Neuron (in vitro differentiated cells): ENCODE results near the gene CA10.

Experiments
- H2AFZ ChIP-seq: one replicate; pipeline ENCODE4 v1.6.1; 2013; ENCODE audit warnings: low read depth, mild to moderate bottlenecking, inconsistent platforms, low read length, moderate library complexity
- H3K27me3 ChIP-seq: one replicate; pipeline ENCODE4 v1.6.1; 2013; ENCODE audit warnings: low read length; ENCODE audit not compliant: insufficient read depth
- H3K36me3 ChIP-seq: one replicate; pipeline ENCODE4 v1.6.1; 2013; ENCODE audit warnings: low read length; ENCODE audit not compliant: insufficient read depth
- H3K4me1 ChIP-seq: one replicate; pipeline ENCODE4 v1.6.1; 2013; ENCODE audit warnings: low read length; ENCODE audit not compliant: insufficient read depth
- H3K4me3 ChIP-seq: 2 replicates; pipeline ENCODE4 v1.5.1; 2013; ENCODE audit warnings: mild to moderate bottlenecking, low read length, moderate library complexity
- H3K9me3 ChIP-seq: one replicate; pipeline ENCODE4 v1.6.1; 2013; ENCODE audit warnings: low read length

Gene CA10

DNA sequence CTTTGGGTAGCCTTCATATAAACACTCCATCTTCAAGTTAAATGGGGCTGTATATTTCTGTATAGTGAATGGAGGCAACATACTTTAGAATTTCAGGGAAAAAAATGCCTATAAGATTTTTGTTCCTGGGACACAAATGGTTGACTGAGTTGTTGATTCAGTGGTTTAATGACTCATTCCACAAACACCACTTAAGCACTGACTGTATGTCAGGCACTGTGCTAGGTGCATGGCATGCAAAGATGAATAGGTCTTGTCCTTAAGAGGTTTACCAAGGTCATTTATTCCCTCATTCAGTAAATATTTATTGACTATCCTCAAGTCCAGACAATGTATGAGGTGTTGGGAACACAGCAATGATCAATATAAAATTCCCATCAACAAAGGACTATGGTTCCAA, 417.1 kb downstream of the CA10 start:
- H3K4me3 ChIP-seq: no peak overlapping the region
- H3K4me1 ChIP-seq: peaks cover 2% of the 10 kb centered on the region
- no peaks in the 10 kb centered on the region for H3K9me3 ChIP-seq
- H3K36me3 ChIP-seq: no peaks in the 10 kb centered on the region
- H2AFZ ChIP-seq: no peak overlapping the region
- no peaks in the 10 kb centered on the region for H3K27me3 ChIP-seq

DNA sequence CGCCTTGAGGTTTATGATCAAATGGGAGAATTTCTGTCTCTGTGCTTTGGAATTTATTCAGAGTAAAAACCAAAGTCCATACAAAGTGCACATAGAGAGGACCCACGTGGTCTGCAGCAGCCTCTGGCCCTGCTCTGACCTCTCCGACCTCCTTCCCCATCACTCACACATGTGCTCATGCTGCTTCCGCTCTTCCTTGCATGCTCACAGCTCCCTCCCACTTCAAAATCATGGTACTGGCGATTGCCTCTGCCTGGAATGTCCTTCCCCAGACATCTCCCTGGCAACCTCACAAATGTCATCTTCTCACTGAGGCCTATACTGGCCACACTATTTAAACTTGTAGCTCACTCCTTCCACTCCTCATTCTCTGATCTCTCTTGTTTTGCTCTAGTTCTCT, 418.0 kb downstream of the CA10 start:
- Histone ChIP-seq H2AFZ (no peak overlapping the region), H3K4me1 (peaks cover 2% of the 10 kb centered on the region), H3K4me3 (no peak overlapping the region), H3K9me3 (no peaks in the 10 kb centered on the region), H3K27me3 (no peaks in the 10 kb centered on the region), H3K36me3 (no peaks in the 10 kb centered on the region)

DNA sequence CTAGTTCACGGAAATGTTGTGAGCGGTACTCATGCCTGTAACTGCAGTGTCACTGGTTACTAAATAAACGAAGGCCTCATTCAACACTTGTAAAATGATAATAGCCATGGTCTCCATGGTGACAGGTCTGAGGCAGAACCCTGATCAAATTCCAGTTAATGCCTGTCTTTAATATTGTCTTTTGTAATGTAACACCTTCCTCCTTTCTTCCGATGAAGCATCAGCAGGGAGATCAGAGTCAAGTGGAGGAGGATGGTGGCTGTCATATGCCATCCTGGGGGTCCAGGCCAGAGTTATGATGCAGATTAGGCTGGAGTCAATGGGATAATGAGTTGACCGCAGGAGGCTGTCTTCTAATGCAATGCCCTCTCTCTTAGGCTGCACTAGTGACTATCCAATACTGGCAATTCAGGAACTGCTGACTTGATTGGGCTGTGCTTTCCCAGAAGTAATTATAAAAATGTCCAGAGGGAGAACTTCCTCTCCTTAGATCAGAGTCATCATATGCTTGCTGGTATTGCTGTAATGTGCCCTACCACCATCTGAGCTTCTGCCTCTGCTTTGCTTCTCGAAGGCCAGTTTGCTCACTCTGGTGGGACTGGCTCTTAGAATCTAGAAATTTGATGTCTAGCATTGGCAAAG, 419.1 kb downstream of the CA10 start:
- Histone ChIP-seq H3K4me1 (peaks cover 2% of the 10 kb centered on the region), H3K4me3 (no peak overlapping the region), H3K36me3 (no peaks in the 10 kb centered on the region), H2AFZ (no peak overlapping the region), H3K9me3 (no peaks in the 10 kb centered on the region), H3K27me3 (no peaks in the 10 kb centered on the region)

DNA sequence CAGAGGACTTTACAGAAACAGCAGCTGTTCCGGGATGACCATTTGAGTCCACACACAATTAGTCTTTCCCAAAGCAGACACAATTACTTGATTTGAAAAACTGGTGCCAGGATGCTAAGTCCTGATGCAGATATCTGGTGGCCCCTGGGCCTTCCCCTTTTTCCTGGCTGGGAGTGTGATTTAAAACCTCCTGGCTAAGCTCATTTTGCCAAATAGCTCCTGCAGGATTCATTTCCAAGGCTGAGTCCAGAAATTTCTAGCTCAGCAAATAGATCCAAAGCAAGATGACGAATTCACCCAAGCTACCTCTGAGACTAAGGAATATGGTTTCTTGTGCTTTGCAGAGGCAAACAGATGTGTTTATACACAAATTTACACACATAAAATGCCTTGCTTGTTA, 422.2 kb downstream of the CA10 start:
- Histone ChIP-seq H3K36me3 (no peaks in the 10 kb centered on the region), H3K4me1 (peaks cover 2% of the 10 kb centered on the region), H3K27me3 (no peaks in the 10 kb centered on the region), H3K9me3 (no peaks in the 10 kb centered on the region), H3K4me3 (no peak overlapping the region), H2AFZ (no peak overlapping the region)

DNA sequence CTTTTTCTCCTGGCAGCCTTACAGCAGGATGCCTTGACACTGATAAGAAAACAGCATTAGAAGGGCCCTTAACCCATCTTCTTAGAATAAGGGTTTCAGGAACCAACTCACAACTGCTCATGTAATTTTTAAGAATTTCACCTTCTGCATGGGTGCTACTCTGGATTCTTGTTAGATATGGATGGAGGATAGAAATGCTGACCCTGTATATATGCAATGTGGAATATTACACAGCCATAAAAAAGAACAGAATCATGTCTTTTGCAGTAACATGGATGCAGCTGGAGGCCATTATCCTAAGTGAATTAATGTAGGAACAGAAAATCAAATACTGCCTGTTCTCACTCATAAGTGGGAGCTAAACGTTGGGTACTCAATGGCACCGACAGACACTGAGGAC, 423.5 kb downstream of the CA10 start:
- no peak overlapping the region for H3K4me3 ChIP-seq
- no peaks in the 10 kb centered on the region for H3K9me3 ChIP-seq
- H3K27me3 ChIP-seq: no peaks in the 10 kb centered on the region
- H3K4me1 ChIP-seq: no peaks in the 10 kb centered on the region
- H3K36me3 ChIP-seq: no peaks in the 10 kb centered on the region
- H2AFZ ChIP-seq: no peak overlapping the region

DNA sequence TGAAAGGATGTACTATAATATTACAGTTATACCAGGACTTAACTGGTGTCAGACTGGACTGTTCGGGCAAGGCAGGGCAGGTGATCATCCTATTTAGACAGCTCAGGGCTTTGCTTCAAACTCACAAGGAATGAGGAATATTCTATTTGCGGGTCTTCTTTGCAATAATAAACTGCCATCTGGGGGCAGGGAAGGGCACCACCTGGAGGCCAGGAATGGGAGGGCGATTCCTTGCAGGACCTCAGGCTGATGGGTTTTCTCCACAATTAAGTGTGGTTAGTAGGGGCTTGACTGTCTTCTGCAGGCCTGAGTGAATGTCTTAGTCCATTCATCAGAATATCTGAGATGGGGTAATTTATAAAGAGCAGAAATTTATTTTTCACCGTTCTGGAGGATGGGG, 424.1 kb downstream of the CA10 start:
- H3K36me3 ChIP-seq: no peaks in the 10 kb centered on the region
- H2AFZ ChIP-seq: no peak overlapping the region
- no peaks in the 10 kb centered on the region for H3K4me1 ChIP-seq
- no peaks in the 10 kb centered on the region for H3K27me3 ChIP-seq
- no peaks in the 10 kb centered on the region for H3K9me3 ChIP-seq
- H3K4me3 ChIP-seq: no peak overlapping the region

DNA sequence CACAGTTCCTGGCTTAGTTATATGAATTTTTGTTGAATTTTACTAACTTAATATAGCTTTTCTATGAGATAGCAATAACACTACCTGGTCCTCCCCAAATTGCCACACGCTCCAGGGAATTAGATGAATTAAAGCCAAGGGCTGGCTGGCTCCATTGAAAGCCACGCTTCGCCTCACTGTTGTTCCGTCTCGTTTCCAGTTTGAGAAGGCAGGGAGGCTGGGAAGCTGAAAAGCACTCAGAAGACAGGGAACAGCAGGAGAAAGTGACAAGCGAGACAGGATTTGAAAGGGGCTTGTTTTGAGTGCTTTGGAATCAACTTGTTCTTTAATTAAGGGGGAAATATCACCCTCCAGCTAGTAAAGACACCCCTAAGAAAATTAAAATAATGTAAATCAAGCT, 425.3 kb downstream of the CA10 start:
- Histone ChIP-seq H3K9me3 (no peaks in the 10 kb centered on the region), H3K4me1 (no peaks in the 10 kb centered on the region), H3K4me3 (no peak overlapping the region), H2AFZ (no peak overlapping the region), H3K36me3 (no peaks in the 10 kb centered on the region), H3K27me3 (no peaks in the 10 kb centered on the region)

DNA sequence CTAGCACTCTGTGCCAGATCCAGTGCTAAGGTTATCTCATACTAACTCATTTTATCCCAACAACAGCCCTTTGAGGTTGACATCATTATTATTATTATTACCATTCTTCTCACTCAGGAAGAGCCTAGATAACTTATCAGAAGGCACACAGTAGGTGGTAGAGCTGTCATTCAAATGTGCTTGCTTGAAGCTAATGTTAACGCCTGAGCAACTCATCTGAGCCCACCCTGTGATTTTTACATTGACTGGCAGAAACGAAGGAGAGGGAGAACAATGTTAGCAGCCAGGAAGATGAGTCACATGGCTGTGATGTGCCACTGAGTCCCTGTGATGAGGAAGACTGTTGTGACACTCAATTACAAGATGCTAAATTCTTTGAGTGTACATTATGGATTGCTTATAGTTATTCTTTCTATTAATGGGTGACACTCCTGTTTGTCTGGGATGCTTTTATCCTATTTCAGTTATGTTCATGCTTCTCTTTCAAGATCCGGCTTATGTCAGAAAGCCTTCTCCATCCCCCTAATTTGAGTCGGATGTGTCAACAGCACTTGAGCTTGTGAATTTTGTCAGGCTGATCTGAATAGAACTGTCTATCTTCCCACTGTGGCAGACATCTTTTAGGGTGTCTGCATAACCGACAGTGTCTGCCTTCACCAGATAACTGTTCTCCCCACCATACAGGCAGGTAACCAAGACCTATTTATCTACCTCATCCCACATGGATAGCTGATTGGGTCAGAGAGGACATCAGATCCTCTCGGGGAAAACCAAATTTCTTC, 426.4 kb downstream of the CA10 start:
- no peaks in the 10 kb centered on the region for H3K9me3 ChIP-seq
- no peak overlapping the region for H2AFZ ChIP-seq
- H3K27me3 ChIP-seq: no peaks in the 10 kb centered on the region
- H3K4me1 ChIP-seq: no peaks in the 10 kb centered on the region
- H3K4me3 ChIP-seq: no peak overlapping the region
- no peaks in the 10 kb centered on the region for H3K36me3 ChIP-seq

DNA sequence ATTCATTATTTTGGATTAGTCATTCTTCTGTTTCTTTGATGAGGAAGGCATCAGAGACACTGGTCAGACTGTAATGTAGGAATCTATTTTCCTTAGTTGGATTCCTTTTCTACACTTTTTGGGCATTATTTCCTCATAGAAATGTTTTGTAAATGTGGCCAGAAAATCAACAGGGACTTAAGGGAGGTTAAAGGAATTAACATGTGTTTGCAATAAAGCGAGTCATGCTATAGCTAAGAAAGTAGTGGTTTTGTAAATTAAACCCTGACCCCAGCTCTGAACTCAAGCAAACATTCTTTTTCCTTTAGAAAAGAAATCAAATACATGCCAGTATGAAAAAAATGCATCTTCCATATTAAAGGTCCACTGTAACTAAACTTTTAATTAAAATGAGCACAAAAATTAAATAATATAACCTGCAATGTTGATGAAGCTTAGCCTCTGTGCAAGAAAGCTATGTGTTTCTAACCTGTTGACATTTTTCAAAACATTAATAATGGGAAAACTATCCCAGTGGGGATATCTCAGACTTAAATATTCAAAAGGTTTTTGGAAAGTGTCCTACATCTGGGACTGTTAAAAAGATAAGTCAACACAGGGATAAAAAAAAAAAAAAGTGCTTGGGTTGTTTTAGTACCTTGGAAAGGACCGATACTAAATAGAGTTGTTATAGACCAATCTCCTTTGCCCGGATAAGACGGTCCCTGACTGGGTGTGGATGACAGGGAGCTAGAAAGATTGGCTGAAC, 428.0 kb downstream of the CA10 start:
- H3K9me3 ChIP-seq: no peaks in the 10 kb centered on the region
- no peaks in the 10 kb centered on the region for H3K36me3 ChIP-seq
- H2AFZ ChIP-seq: no peak overlapping the region
- no peaks in the 10 kb centered on the region for H3K27me3 ChIP-seq
- H3K4me1 ChIP-seq: no peaks in the 10 kb centered on the region
- H3K4me3 ChIP-seq: no peak overlapping the region

DNA sequence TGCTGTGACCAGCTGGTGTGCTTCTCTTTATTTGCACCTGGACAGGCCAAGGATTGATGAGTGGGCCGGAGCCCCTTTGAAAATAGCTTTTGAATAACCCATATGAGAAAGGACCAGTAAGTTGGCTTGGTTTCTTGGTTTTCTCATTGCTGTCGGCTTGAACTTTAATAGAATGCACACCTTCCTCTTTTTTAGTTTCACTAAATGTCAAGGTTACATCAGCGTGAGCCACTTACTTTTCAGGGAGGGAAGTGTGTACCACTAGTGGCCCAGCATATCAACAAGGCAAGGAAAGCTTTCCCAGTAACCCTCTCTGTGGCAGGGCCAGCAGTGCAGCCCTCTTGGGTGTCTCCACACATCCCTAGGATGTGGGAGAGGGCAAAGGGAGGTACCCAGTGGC, 433.3 kb downstream of the CA10 start:
- Histone ChIP-seq H3K9me3 (no peaks in the 10 kb centered on the region), H3K27me3 (no peaks in the 10 kb centered on the region), H3K4me3 (no peak overlapping the region), H2AFZ (no peak overlapping the region), H3K36me3 (no peaks in the 10 kb centered on the region), H3K4me1 (no peaks in the 10 kb centered on the region)

DNA sequence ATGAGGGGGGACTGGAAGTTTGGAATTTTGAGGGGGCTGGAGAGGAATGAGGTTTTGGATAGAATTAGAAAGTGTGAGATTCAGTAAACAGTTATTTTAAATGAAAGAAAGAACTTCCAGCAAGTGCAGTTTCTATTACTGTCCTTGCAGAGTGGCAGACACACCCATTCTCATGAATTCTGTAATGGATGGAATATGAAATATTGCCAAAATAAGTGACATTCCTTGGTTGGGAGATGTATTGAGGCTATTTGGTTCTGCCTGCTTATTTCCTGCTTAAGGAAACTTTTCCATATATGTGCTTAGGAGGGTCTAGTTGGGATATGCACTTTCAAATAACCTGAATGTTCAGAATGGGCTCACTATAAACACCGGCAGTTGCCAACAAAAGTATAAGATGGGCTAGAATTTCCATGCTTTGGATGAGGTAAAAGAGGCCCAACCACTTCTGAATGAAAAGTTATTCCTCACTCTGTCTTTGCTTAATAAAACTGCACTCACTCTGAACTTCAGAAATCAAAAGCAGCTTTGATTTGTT, 434.4 kb downstream of the CA10 start:
- no peaks in the 10 kb centered on the region for H3K9me3 ChIP-seq
- H3K4me3 ChIP-seq: no peak overlapping the region

DNA sequence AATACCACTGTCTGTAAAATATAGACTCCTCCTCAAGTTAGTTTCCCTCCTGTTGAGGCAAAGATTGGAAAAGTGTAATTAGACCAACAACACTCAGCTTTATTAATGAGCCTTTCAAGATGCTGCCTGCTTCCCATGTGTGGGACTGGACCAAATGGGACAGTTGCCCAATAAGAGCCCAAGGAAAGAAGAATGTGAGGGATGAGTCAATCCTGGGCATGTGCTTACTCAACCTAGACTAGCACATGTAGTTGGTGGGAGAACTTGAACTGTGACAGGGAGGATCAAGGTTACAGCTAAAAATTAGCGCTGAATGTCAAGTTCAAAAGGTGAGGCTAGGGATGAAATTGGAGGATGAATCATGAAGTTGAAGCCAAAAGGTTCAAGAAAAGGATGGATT, 435.5 kb downstream of the CA10 start:
- Histone ChIP-seq H3K27me3 (no peaks in the 10 kb centered on the region), H3K36me3 (no peaks in the 10 kb centered on the region), H3K4me3 (no peak overlapping the region), H3K9me3 (no peaks in the 10 kb centered on the region), H3K4me1 (no peaks in the 10 kb centered on the region), H2AFZ (no peak overlapping the region)

More for the DNA sequence above, 434.4 kb downstream of the CA10 start:
- no peaks in the 10 kb centered on the region for H3K27me3 ChIP-seq
- no peak overlapping the region for H2AFZ ChIP-seq
- no peaks in the 10 kb centered on the region for H3K4me1 ChIP-seq
- no peaks in the 10 kb centered on the region for H3K36me3 ChIP-seq

DNA sequence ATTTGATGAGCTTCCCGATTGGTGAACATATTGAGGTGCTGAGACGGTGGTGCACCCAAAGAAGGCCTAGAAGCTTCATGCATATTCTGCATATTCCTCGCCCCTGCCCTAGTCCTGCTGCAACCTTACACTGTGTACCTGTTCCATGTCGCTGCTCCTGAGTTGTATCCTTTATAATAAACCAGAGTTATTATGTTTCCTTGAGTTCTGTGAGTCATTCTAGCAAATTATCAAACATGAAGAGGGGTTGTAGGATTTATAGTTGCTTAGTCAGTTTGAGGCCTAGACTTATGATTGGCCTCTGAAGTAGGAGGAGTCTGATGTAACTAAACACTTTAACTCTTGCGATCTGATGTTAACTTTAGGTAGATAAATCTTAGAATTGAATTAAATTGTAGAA, 436.8 kb downstream of the CA10 start:
- no peak overlapping the region for H3K4me3 ChIP-seq
- H3K9me3 ChIP-seq: no peaks in the 10 kb centered on the region
- H3K4me1 ChIP-seq: no peaks in the 10 kb centered on the region
- no peaks in the 10 kb centered on the region for H3K27me3 ChIP-seq
- no peak overlapping the region for H2AFZ ChIP-seq
- no peaks in the 10 kb centered on the region for H3K36me3 ChIP-seq
